Endothelial cell of umbilical vein (primary cell): ENCODE data around the gene CNTN1. TPM values are rescaled to one million over a fixed set of nuclear protein-coding genes. Genes with fewer than 3 reads are reported as not detected.

Experiments used
- BruUV-seq: library from RNA; stranded (reverse); fragments of 400-500 nt; replicated peaks from 2 replicates; lab custom pipeline; 2021; lab: Mats Ljungman, UMichigan
- CTCF ChIA-PET: fragments of 300-600, 350-600 bp; sonication (Branson Sonifier 250); formaldehyde crosslinking; loops from one replicate; lab custom pipeline; 2021; ENCODE audit warnings: antibody characterized with exemption, inconsistent platforms; lab: Charles Lee
- POLR2A ChIA-PET: fragments of 300-600, 350-600 bp; sonication (Branson Sonifier 250); formaldehyde crosslinking; loops from one replicate; lab custom pipeline; 2021; ENCODE audit warnings: antibody characterized with exemption, inconsistent platforms; lab: Charles Lee
- DNase-seq: peaks from one replicate; pipeline ENCODE4 v3.0.0-alpha.2; 2011; ENCODE audit warnings: low read depth, low spot score
- FAIRE-seq: peaks from 2 replicates; lab custom pipeline; 2011; peaks lifted over from hg19 to GRCh38; lab: Jason Lieb, UNC
- H2AFZ ChIP-seq: 2 replicates; pipeline ENCODE4 v1.6.0; 2012; ENCODE audit warnings: low read depth, low read length, control low read depth, inconsistent platforms
- H3K27ac ChIP-seq: 2 replicates; pipeline ENCODE4 v1.5.1; 2011; ENCODE audit warnings: low read depth, mild to moderate bottlenecking, control low read depth, low read length, moderate library complexity; ENCODE audit not compliant: insufficient read depth
- H3K27me3 ChIP-seq, 2 experiments: 2 replicates each; pipeline versions ENCODE4 v1.6.0 to v1.6.1; 2011; ENCODE audit warnings: low read length in 2 of 2, mixed read lengths in 1 of 2; ENCODE audit not compliant: control insufficient read depth in 2 of 2, insufficient read depth in 2 of 2
- H3K36me3 ChIP-seq, 2 experiments: 2 replicates in 1 of 2; 3 replicates in 1 of 2; pipeline ENCODE4 v1.5.1; 2011; ENCODE audit warnings: low read length in 2 of 2, mild to moderate bottlenecking in 1 of 2, moderate library complexity in 1 of 2; ENCODE audit not compliant: control insufficient read depth in 2 of 2, insufficient read depth in 2 of 2; ENCODE audit errors: extremely low read depth in 1 of 2
- H3K4me1 ChIP-seq: 3 replicates; pipeline ENCODE4 v1.5.1; 2011; ENCODE audit warnings: mild to moderate bottlenecking, low read length; ENCODE audit not compliant: control insufficient read depth, insufficient read depth; ENCODE audit errors: extremely low read depth
- H3K4me2 ChIP-seq: 2 replicates; pipeline ENCODE4 v1.6.1; 2011; ENCODE audit warnings: low read length, control low read depth, mixed read lengths; ENCODE audit not compliant: insufficient read depth
- H3K4me3 ChIP-seq, 3 experiments: fragments of 200-600 bp in 1 of 3; sonication (generic), shearing (Covaris generic) in 1 of 3; replicated peaks in 1 of 3; 2 replicates each; pipeline ENCODE4 v1.5.1; 2011 to 2016; ENCODE audit warnings: control low read depth in 3 of 3, low read length in 3 of 3, mild to moderate bottlenecking in 2 of 3, inconsistent platforms in 1 of 3, low read depth in 1 of 3, moderate library complexity in 1 of 3; ENCODE audit not compliant: insufficient read depth in 1 of 3
- H3K79me2 ChIP-seq: 2 replicates; pipeline ENCODE4 v1.6.0; 2012; ENCODE audit warnings: low read length, inconsistent platforms; ENCODE audit not compliant: control insufficient read depth, insufficient read depth
- H3K9ac ChIP-seq: replicated peaks from 2 replicates; pipeline ENCODE3; 2011; ENCODE audit warnings: low read length, control low read depth; ENCODE audit not compliant: insufficient read depth; ENCODE audit errors: extremely low read depth
- H3K9me1 ChIP-seq: replicated peaks from 3 replicates; pipeline ENCODE4 v1.6.0; 2011; ENCODE audit warnings: mild to moderate bottlenecking, low read length; ENCODE audit not compliant: control insufficient read depth, insufficient read depth; ENCODE audit errors: extremely low read depth
- H3K9me3 ChIP-seq: replicated peaks from 2 replicates; pipeline ENCODE4 v1.5.1; 2012; ENCODE audit warnings: low read length, inconsistent platforms; ENCODE audit not compliant: control insufficient read depth, insufficient read depth
- H4K20me1 ChIP-seq: replicated peaks from 2 replicates; pipeline ENCODE3; 2011; ENCODE audit warnings: mild to moderate bottlenecking, low read length; ENCODE audit not compliant: control insufficient read depth, insufficient read depth; ENCODE audit errors: extremely low read depth
- EZH2 ChIP-seq: IDR thresholded peaks from 2 replicates; pipeline ENCODE4 v1.6.1; 2012; ENCODE audit warnings: borderline replicate concordance, low read depth, mild to moderate bottlenecking, moderate library complexity, low read length, inconsistent platforms; ENCODE audit not compliant: severe bottlenecking
- FOS ChIP-seq: IDR thresholded peaks from 2 replicates; pipeline ENCODE4 v1.6.1; 2011; ENCODE audit warnings: mild to moderate bottlenecking, low read length, moderate library complexity, borderline replicate concordance; ENCODE audit not compliant: insufficient read depth
- GATA2 ChIP-seq: IDR thresholded peaks from 2 replicates; pipeline ENCODE4 v1.7.0; 2011; ENCODE audit warnings: low read depth, mild to moderate bottlenecking, moderate library complexity, mixed read lengths, low read length; ENCODE audit not compliant: insufficient read length, insufficient read depth
- JUN ChIP-seq: IDR thresholded peaks from 2 replicates; pipeline ENCODE4 v1.6.1; 2011; ENCODE audit warnings: borderline replicate concordance, low read depth; ENCODE audit not compliant: insufficient read length, insufficient read depth
- MAX ChIP-seq: IDR thresholded peaks from 2 replicates; pipeline ENCODE4 v1.6.1; 2011; ENCODE audit not compliant: insufficient read depth, insufficient read length
- MYC ChIP-seq: IDR thresholded peaks from one replicate; pipeline ENCODE4 v1.6.1; 2011; ENCODE audit warnings: mild to moderate bottlenecking, low read depth, low read length
- POLR2A ChIP-seq: IDR thresholded peaks from 2 replicates; pipeline ENCODE4 v1.6.1; 2012; ENCODE audit warnings: low read depth, mild to moderate bottlenecking, control low read depth, low read length
- POLR2AphosphoS5 ChIP-seq: IDR thresholded peaks from 2 replicates; pipeline ENCODE4 v1.6.1; 2012; ENCODE audit warnings: low read depth, mild to moderate bottlenecking, control low read depth, low read length, moderate library complexity; ENCODE audit not compliant: insufficient read depth
- dilution Hi-C: fragments of 300-500 bp; cut with MboI; formaldehyde crosslinking; loops from one replicate; pipeline ENCODE4 v1.15.0; 2019; ENCODE audit warnings: low sequenced_read_pairs; ENCODE audit not compliant: extremely low pct_ligation_motif_present
- intact Hi-C: fragments of 100-400 bp; cut with micrococcal nuclease; formaldehyde crosslinking; loops from one replicate; pipeline ENCODE4 v1.10.0; 2022
- polyA plus RNA-seq, 4 experiments: library from polyadenylated mRNA; depleted of rRNA in 3 of 4; stranded (reverse) in 3 of 4; unstranded in 1 of 4; fragments of >200 nt; gene quantifications; 2 replicates each; pipeline versions ENCODE4 v1.2.1 to v1.2.3, GENCODE V29; 2011 to 2012; ENCODE audit warnings: missing spikeins in 1 of 4
- total RNA-seq: library from RNA; stranded (reverse); gene quantifications from 2 replicates; pipeline ENCODE4 v1.2.3, GENCODE V29; 2021
- TF ChIP-seq, protein P1 (sequence below), 2 donors: IDR thresholded peaks; 1 replicate in 1 of 2; 2 replicates in 1 of 2; pipeline ENCODE4 v1.5.1; 2011; ENCODE audit warnings: low read length in 2 of 2, mild to moderate bottlenecking in 2 of 2, moderate library complexity in 2 of 2, control low read depth in 1 of 2, inconsistent platforms in 1 of 2, low read depth in 1 of 2; ENCODE audit not compliant: insufficient read depth in 1 of 2; ENCODE audit errors: extremely low read depth in 1 of 2

CNTN1 gene
- total and polyA plus RNA-seq, 2 donors (not counting 3 experiments of a cell fraction or from before 2014, with no cell fraction given): 0.07 TPM; not detected in 1

DNA sequence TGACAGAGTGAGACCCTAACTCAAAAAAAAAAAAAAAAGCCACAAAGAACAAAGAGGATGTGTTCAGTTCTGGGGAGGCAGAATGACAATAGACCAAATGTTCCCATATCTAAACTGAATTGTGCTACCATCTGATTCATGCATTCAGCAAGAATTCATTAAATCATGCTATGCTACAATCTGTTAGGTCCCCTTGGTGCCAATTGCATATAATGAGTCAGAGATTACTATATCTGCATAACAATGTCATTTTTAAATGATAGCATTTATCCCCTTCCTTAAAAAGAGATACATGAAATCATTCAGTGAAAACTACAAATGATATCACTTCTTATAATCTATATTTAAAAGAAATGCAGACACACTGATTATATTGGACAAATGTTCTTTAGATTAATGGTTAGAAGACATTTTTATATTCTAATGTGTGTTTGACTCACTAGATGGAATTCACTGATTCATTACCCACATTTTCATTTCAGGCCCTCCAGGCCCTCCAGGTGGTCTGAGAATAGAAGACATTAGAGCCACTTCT is 288.3 kb downstream of the CNTN1 start:
- no peaks in the 10 kb centered on the region for H3K36me3 ChIP-seq
- CTCF ChIA-PET: no interaction called here
- no TSS peak for BruUV-seq
- H3K9ac ChIP-seq: no peak overlapping the region
- no peaks in the 10 kb centered on the region for H3K79me2 ChIP-seq
- H3K4me2 ChIP-seq: no peak overlapping the region
- H3K9me3 ChIP-seq: no peaks in the 10 kb centered on the region
- no peak overlapping the region for H3K27ac ChIP-seq
- intact Hi-C loops (no loop called here), dilution Hi-C loops (no loop called here)
- POLR2A ChIA-PET: no interaction called here
- H4K20me1 ChIP-seq: no peaks in the 10 kb centered on the region
- H3K4me3 ChIP-seq: no peak overlapping the region
- no peaks in the 10 kb centered on the region for H3K9me1 ChIP-seq
- no peak overlapping the region for H2AFZ ChIP-seq
- no peaks in the 10 kb centered on the region for H3K27me3 ChIP-seq
- H3K4me1 ChIP-seq: no peaks in the 10 kb centered on the region
- FAIRE-seq: no peak
- DNase-seq: no peak
- TF ChIP-seq GATA2: no peak
- TF ChIP-seq POLR2AphosphoS5: no peak
- TF ChIP-seq EZH2: no peak
- TF ChIP-seq MAX: no peak
- no peak for TF ChIP-seq FOS
- no peak for TF ChIP-seq MYC
- TF ChIP-seq POLR2A: no peak
- no peak for TF ChIP-seq JUN
- TF ChIP-seq, protein P1, sequence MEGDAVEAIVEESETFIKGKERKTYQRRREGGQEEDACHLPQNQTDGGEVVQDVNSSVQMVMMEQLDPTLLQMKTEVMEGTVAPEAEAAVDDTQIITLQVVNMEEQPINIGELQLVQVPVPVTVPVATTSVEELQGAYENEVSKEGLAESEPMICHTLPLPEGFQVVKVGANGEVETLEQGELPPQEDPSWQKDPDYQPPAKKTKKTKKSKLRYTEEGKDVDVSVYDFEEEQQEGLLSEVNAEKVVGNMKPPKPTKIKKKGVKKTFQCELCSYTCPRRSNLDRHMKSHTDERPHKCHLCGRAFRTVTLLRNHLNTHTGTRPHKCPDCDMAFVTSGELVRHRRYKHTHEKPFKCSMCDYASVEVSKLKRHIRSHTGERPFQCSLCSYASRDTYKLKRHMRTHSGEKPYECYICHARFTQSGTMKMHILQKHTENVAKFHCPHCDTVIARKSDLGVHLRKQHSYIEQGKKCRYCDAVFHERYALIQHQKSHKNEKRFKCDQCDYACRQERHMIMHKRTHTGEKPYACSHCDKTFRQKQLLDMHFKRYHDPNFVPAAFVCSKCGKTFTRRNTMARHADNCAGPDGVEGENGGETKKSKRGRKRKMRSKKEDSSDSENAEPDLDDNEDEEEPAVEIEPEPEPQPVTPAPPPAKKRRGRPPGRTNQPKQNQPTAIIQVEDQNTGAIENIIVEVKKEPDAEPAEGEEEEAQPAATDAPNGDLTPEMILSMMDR (IDR thresholded peaks at IDR 0.05; ENCODE audit: extremely low read depth in 1 of 2, insufficient read depth in 1 of 2, low read depth in 1 of 2, low read length in 2 of 2): no peak
